H1 (cell line): ENCODE results near the gene PPA2. TPM values are rescaled to one million over a fixed set of nuclear protein-coding genes. Genes with fewer than 3 reads are reported as not detected.

Source experiments
- TAF1 ChIP-seq: IDR thresholded peaks from 2 replicates; pipeline ENCODE4 v1.6.1; 2011; ENCODE audit warnings: mild to moderate bottlenecking, low read depth, low read length
- polyA plus RNA-seq, 7 experiments: library from polyadenylated mRNA; depleted of rRNA in 3 of 7; stranded (reverse) in 5 of 7; unstranded in 2 of 7; fragments of >200 nt in 5 of 7; fragments of 200-250 nt in 2 of 7; gene quantifications; 1 replicate in 5 of 7; 2 replicates in 1 of 7; 4 replicates in 1 of 7; pipeline versions ENCODE4 v1.2.1 to v1.2.3, GENCODE V29; 2011 to 2013; ENCODE audit warnings: missing spikeins in 2 of 7, mixed read lengths in 2 of 7
- total RNA-seq: library from RNA; stranded (reverse); fragmentation: NEBNext Ultra II Directional; extraction: Animal tissue kit (Norgen Biotek cat#: 25700); gene quantifications from 2 replicates; pipeline ENCODE4 v1.2.1, GENCODE V29; 2021
- TF ChIP-seq, protein P1 (sequence below), 3 experiments: IDR thresholded peaks; 1 replicate in 2 of 3; 2 replicates in 1 of 3; pipeline versions ENCODE4 v1.5.1 to v1.6.1; 2011; ENCODE audit warnings: low read length in 3 of 3, mild to moderate bottlenecking in 3 of 3, inconsistent platforms in 2 of 3, low read depth in 1 of 3, moderate library complexity in 1 of 3; ENCODE audit not compliant: insufficient read depth in 1 of 3; ENCODE audit errors: control extremely low read depth in 1 of 3

Gene PPA2
- total and polyA plus RNA-seq, 2 of the 8 experiments (the other 6 are each of a cell fraction or from before 2014, with no cell fraction given), result 24.9 to 62.7 TPM

DNA sequence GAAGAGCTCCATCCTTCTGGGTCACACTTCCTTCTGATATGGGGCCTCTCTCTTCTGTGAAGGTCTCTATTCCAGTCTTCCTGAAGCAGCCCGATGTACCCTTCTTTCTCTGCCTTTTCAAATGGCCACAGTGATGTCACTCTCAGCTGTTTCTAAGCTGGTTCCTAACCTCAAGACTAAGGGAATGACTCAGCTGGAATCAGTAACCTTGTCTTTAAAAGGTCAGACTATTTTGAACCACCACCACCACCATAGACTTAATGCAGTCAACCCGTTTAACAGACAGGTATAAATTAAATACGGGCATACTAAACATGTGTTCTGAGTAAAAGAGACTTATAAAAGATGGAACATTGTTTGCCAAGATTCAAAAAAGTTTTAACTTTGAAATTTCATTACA is 121.0 kb downstream of the PPA2 start (continued):
- no peak for TF ChIP-seq TAF1
- TF ChIP-seq, protein P1, sequence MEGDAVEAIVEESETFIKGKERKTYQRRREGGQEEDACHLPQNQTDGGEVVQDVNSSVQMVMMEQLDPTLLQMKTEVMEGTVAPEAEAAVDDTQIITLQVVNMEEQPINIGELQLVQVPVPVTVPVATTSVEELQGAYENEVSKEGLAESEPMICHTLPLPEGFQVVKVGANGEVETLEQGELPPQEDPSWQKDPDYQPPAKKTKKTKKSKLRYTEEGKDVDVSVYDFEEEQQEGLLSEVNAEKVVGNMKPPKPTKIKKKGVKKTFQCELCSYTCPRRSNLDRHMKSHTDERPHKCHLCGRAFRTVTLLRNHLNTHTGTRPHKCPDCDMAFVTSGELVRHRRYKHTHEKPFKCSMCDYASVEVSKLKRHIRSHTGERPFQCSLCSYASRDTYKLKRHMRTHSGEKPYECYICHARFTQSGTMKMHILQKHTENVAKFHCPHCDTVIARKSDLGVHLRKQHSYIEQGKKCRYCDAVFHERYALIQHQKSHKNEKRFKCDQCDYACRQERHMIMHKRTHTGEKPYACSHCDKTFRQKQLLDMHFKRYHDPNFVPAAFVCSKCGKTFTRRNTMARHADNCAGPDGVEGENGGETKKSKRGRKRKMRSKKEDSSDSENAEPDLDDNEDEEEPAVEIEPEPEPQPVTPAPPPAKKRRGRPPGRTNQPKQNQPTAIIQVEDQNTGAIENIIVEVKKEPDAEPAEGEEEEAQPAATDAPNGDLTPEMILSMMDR (IDR thresholded peaks at IDR 0.05; ENCODE audit: control extremely low read depth in 1 of 3, insufficient read depth in 1 of 3, low read depth in 1 of 3, low read length in 3 of 3), result no peak
- TF ChIP-seq, all 59 proteins: peak for 0
